GM21576 (cell line): ENCODE data around the gene ZNF398.
A peak's percentile ranks its signal among the peaks of the same experiment; 100 is the strongest.

Experiments used
- ATAC-seq: cut with Tn5 transposase; IDR thresholded peaks from one replicate; pipeline ENCODE4 v1.9.1; 2021; ENCODE audit warnings: mild to moderate bottlenecking, moderate library complexity; ENCODE audit not compliant: unreplicated experiment

ZNF398 gene

GRCh38 chr7:149147752-149148653, 750 bp downstream of the ZNF398 start:
- peak; percentile 29 for ATAC-seq

- no peak for ATAC-seq
These were observed 3.7 kb downstream of the ZNF398 start for GRCh38 chr7:149150981-149151380.

GRCh38 chr7:149153346-149153745, 6.1 kb downstream of the ZNF398 start:
- ATAC-seq = no peak

GRCh38 chr7:149154056-149154455, 6.8 kb downstream of the ZNF398 start:
- no peak for ATAC-seq

- ATAC-seq = no peak
These were observed 9.6 kb downstream of the ZNF398 start for GRCh38 chr7:149156898-149157297.

- no peak for ATAC-seq
These were observed 14.1 kb downstream of the ZNF398 start for GRCh38 chr7:149161241-149161848.

GRCh38 chr7:149166142-149166541, 18.9 kb downstream of the ZNF398 start:
- no peak for ATAC-seq

- no peak for ATAC-seq
These were observed 19.5 kb downstream of the ZNF398 start for GRCh38 chr7:149166630-149167352.

- ATAC-seq = no peak
These were observed 24.8 kb downstream of the ZNF398 start for GRCh38 chr7:149171892-149172533.

- no peak for ATAC-seq
These were observed 25.3 kb downstream of the ZNF398 start for GRCh38 chr7:149172534-149172920.

GRCh38 chr7:149175150-149175549, 27.9 kb downstream of the ZNF398 start:
- no peak for ATAC-seq

- ATAC-seq = no peak
These were observed 32.0 kb downstream of the ZNF398 start for GRCh38 chr7:149179241-149179640.

- ATAC-seq = no peak
These were observed 33.6 kb downstream of the ZNF398 start for GRCh38 chr7:149180722-149181449.

- no peak for ATAC-seq
These were observed 34.2 kb downstream of the ZNF398 start for GRCh38 chr7:149181450-149181790.

GRCh38 chr7:149184274-149184673, 37.0 kb downstream of the ZNF398 start:
- ATAC-seq = no peak

- no peak for ATAC-seq
These were observed 41.0 kb downstream of the ZNF398 start for GRCh38 chr7:149188213-149188612.

GRCh38 chr7:149188637-149189259, 41.5 kb downstream of the ZNF398 start:
- no peak for ATAC-seq

GRCh38 chr7:149191851-149192250, 44.6 kb downstream of the ZNF398 start:
- ATAC-seq = no peak

- ATAC-seq = no peak
These were observed 47.5 kb downstream of the ZNF398 start for GRCh38 chr7:149194799-149195179.
